Body of pancreas (tissue), 4 donors: ENCODE results near the gene PCSK1.

Source experiments
- POLR2A ChIP-seq, 3 donors: fragments of 450-650 bp; IDR thresholded peaks; one replicate each; pipeline ENCODE4 v1.6.1; 2016; ENCODE audit warnings: antibody characterized with exemption in 3 of 3, mild to moderate bottlenecking in 2 of 3
- TF ChIP-seq, protein P1 (sequence below), 7 experiments: fragments of 450-650 bp in 4 of 7; fragments of 200-600 bp in 3 of 7; sonication (generic) in 3 of 7; IDR thresholded peaks; one replicate each; pipeline ENCODE4 v1.5.1; 2016 to 2019; ENCODE audit warnings: antibody characterized with exemption in 7 of 7

DNA sequence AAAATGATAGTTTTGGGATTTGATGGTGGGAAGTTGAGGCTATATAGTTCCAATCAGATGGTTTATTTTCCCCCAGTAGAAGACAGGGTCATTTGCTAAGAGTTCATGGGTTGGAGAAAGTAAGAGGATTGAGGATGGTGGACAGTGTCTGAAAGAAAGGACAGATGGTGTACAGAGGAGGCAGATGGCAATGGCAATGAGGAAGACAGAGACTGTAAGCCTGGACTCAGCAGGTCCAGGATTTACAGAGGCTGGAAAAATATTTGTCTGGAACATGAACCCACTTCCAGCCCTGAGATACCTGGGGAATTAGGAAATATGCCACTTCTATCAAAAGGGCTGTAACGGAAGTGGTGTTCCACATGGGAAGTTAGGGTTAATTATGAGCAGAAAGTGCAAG is 84.5 kb downstream of the PCSK1 start:
- TF ChIP-seq, protein P1, sequence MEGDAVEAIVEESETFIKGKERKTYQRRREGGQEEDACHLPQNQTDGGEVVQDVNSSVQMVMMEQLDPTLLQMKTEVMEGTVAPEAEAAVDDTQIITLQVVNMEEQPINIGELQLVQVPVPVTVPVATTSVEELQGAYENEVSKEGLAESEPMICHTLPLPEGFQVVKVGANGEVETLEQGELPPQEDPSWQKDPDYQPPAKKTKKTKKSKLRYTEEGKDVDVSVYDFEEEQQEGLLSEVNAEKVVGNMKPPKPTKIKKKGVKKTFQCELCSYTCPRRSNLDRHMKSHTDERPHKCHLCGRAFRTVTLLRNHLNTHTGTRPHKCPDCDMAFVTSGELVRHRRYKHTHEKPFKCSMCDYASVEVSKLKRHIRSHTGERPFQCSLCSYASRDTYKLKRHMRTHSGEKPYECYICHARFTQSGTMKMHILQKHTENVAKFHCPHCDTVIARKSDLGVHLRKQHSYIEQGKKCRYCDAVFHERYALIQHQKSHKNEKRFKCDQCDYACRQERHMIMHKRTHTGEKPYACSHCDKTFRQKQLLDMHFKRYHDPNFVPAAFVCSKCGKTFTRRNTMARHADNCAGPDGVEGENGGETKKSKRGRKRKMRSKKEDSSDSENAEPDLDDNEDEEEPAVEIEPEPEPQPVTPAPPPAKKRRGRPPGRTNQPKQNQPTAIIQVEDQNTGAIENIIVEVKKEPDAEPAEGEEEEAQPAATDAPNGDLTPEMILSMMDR (IDR thresholded peaks at IDR 0.05) = no peak
- no peak for TF ChIP-seq POLR2A (IDR thresholded peaks at IDR 0.05)
